ENCODE results near the gene OXCT1.

OXCT1 gene

DNA sequence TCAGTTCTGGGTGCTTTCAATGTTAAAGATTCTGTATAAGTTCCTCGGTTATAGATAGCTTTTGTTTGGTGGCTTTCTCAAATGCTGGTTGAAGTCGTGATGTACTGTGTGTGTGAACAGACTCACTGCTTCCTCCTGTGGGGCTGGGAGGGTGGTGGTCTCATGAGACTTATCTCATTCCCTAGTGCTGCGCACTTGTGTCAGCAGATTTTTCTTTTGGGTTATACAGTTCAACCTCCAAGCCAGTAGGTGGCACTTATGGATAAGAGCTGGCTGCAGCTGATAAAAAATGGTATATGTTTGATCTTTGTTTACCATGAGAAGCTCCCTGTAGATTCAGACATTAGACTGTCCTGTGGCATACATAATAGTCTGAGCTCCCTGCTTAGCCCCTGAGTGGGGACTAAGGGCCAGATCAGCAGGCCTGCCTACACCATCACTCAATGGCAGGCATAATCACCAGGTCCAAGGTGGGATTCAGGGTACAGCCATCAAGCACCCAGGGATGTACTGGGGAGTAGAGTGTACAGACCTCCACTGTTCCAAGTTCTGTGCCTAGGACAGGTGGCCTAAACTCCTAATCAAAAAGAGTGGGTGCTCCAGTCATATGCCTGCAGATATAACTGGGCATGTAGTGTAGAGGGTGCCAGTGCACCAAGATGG, 174.2 kb downstream of the OXCT1 start:
- no peak for DNase-seq

GRCh38 chr5:41686767-41687166, 183.5 kb downstream of the OXCT1 start:
- no peak for DNase-seq

DNA sequence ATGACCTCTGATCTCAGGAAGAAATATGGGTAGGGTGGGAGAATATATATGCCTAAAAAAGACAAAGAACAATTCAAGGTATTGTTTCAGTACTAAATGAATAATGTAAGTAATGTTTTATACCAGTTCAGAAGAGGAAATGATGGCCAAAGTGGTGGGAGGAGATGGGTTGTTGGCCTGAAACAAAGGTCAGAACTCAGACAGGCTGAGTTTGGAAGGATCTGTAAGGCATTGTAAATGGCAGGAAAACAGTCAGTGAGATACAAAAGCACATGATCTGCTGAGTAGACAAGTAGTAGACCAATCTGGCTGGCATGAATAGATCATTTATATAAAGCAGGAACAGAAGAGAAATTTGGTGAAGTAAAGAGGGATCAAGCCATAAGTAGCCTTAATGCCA, 184.0 kb downstream of the OXCT1 start:
- no peak for DNase-seq

- DNase-seq, result no peak
These were observed 187.0 kb downstream of the OXCT1 start for GRCh38 chr5:41683181-41683580.

GRCh38 chr5:41682641-41683040, 187.6 kb downstream of the OXCT1 start:
- DNase-seq, result no peak

DNA sequence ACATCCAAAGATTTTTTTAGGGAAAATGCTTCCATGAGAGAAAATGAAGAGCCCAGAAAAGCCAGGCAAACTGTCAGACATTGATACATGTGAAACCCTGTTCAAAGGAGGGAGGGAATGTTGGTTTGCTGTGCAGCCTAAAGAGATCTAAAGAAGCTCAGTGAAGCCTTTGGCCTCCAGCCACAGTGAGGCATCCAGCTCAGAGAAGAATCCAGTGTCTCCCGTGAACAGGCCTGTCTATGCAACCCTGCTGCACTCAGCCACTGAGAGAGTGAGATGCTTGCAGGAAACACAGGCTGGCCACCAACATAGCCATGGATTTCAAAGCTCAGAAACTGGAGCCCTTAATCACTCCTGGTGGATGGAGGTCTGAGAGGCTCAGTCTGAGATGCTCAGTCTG, 188.4 kb downstream of the OXCT1 start:
- no peak for DNase-seq

Data from AML-193 (cell line).